ENCODE results near the gene PNKP.

Gene PNKP

GRCh38 chr19:49884109-49884508 lies 16.7 kb upstream of the PNKP start:
- TF ChIP-seq CTCF (IDR thresholded peaks at IDR 0.05; ENCODE audit: extremely low read depth, insufficient read depth, missing control alignments): no peak
- no peak for DNase-seq (ENCODE audit: low spot score)
- in situ Hi-C loops (cut with MboI; ENCODE audit: low pct_unique_long_range_greater_than_20kb, low sequenced_read_pairs, unreplicated experiment): no loop called here

GRCh38 chr19:49883094-49883493 lies 15.7 kb upstream of the PNKP start:
- in situ Hi-C loops (cut with MboI; ENCODE audit: low pct_unique_long_range_greater_than_20kb, low sequenced_read_pairs, unreplicated experiment): no loop called here
- TF ChIP-seq CTCF (IDR thresholded peaks at IDR 0.05; ENCODE audit: extremely low read depth, insufficient read depth, missing control alignments): no peak
- DNase-seq (ENCODE audit: low spot score): no peak

- in situ Hi-C loops (cut with MboI; ENCODE audit: low pct_unique_long_range_greater_than_20kb, low sequenced_read_pairs, unreplicated experiment): no loop called here
- DNase-seq (ENCODE audit: low spot score): no peak
- no peak for TF ChIP-seq CTCF (IDR thresholded peaks at IDR 0.05; ENCODE audit: extremely low read depth, insufficient read depth, missing control alignments)
Measured at GRCh38 chr19:49882643-49883042, 15.3 kb upstream of the PNKP start.

- no peak for TF ChIP-seq CTCF (IDR thresholded peaks at IDR 0.05; ENCODE audit: extremely low read depth, insufficient read depth, missing control alignments)
- in situ Hi-C loops (cut with MboI; ENCODE audit: low pct_unique_long_range_greater_than_20kb, low sequenced_read_pairs, unreplicated experiment): no loop called here
Measured at GRCh38 chr19:49881672-49882394, 14.5 kb upstream of the PNKP start.

GRCh38 chr19:49881186-49881585 lies 13.8 kb upstream of the PNKP start:
- in situ Hi-C loops (cut with MboI; ENCODE audit: low pct_unique_long_range_greater_than_20kb, low sequenced_read_pairs, unreplicated experiment): no loop called here
- TF ChIP-seq CTCF (IDR thresholded peaks at IDR 0.05; ENCODE audit: extremely low read depth, insufficient read depth, missing control alignments): no peak
- no peak for DNase-seq (ENCODE audit: low spot score)

More at GRCh38 chr19:49881672-49882394, 14.5 kb upstream of the PNKP start:
- DNase-seq (ENCODE audit: low spot score): no peak

GRCh38 chr19:49880162-49880869 lies 12.9 kb upstream of the PNKP start:
- DNase-seq (ENCODE audit: low spot score): no peak
- no peak for TF ChIP-seq CTCF (IDR thresholded peaks at IDR 0.05; ENCODE audit: extremely low read depth, insufficient read depth, missing control alignments)
- in situ Hi-C loops (cut with MboI; ENCODE audit: low pct_unique_long_range_greater_than_20kb, low sequenced_read_pairs, unreplicated experiment): no loop called here
